Measurements from ENCODE around the gene FBXL17. TPM values are rescaled to one million over a fixed set of nuclear protein-coding genes. Genes with fewer than 3 reads are reported as not detected.

FBXL17 gene
- total RNA-seq, 1 donor from 2014 or later, result 27.3 TPM

- intact Hi-C loops (cut with DNase I), result no loop called here
- no peak for DNase-seq (ENCODE audit: low spot score)
Observed at GRCh38 chr5:107861565-107861964, 520.3 kb downstream of the FBXL17 start.

GRCh38 chr5:107860044-107860443, 521.9 kb downstream of the FBXL17 start:
- DNase-seq (ENCODE audit: low spot score), result no peak
- intact Hi-C loops (cut with DNase I), result no loop called here

- intact Hi-C loops (cut with DNase I), result no loop called here
- DNase-seq (ENCODE audit: low spot score), result no peak
Observed at GRCh38 chr5:107858788-107859187, 523.1 kb downstream of the FBXL17 start.

GRCh38 chr5:107858324-107858723, 523.6 kb downstream of the FBXL17 start:
- DNase-seq (ENCODE audit: low spot score), result no peak
- intact Hi-C loops (cut with DNase I), result no loop called here

GRCh38 chr5:107857785-107858184, 524.1 kb downstream of the FBXL17 start:
- DNase-seq (ENCODE audit: low spot score), result no peak
- intact Hi-C loops (cut with DNase I), result no loop called here

GRCh38 chr5:107855171-107855570, 526.7 kb downstream of the FBXL17 start:
- no peak for DNase-seq (ENCODE audit: low spot score)
- intact Hi-C loops (cut with DNase I), result no loop called here

- intact Hi-C loops (cut with DNase I), result no loop called here
- DNase-seq (ENCODE audit: low spot score), result no peak
Observed at GRCh38 chr5:107853696-107854095, 528.2 kb downstream of the FBXL17 start.

- no peak for DNase-seq (ENCODE audit: low spot score)
- intact Hi-C loops (cut with DNase I), result no loop called here
Observed at GRCh38 chr5:107853031-107853430, 528.9 kb downstream of the FBXL17 start.

GRCh38 chr5:107849118-107849517, 532.8 kb downstream of the FBXL17 start:
- no peak for DNase-seq (ENCODE audit: low spot score)
- intact Hi-C loops (cut with DNase I), result no loop called here

GRCh38 chr5:107840592-107840991, 541.3 kb downstream of the FBXL17 start:
- no peak for DNase-seq (ENCODE audit: low spot score)
- intact Hi-C loops (cut with DNase I), result no loop called here

- intact Hi-C loops (cut with DNase I), result no loop called here
- DNase-seq (ENCODE audit: low spot score), result no peak
Observed at GRCh38 chr5:107840161-107840560, 541.7 kb downstream of the FBXL17 start.

GRCh38 chr5:107835096-107835495, 546.8 kb downstream of the FBXL17 start:
- no peak for DNase-seq (ENCODE audit: low spot score)
- intact Hi-C loops (cut with DNase I), result no loop called here

- DNase-seq (ENCODE audit: low spot score), result no peak
- intact Hi-C loops (cut with DNase I), result no loop called here
Observed at GRCh38 chr5:107832746-107833145, 549.2 kb downstream of the FBXL17 start.

GRCh38 chr5:107831612-107832395, 550.1 kb downstream of the FBXL17 start:
- intact Hi-C loops (cut with DNase I), result no loop called here
- DNase-seq (ENCODE audit: low spot score), result no peak

GRCh38 chr5:107830750-107831149, 551.1 kb downstream of the FBXL17 start:
- DNase-seq (ENCODE audit: low spot score), result no peak
- intact Hi-C loops (cut with DNase I), result no loop called here

- intact Hi-C loops (cut with DNase I), result no loop called here
- DNase-seq (ENCODE audit: low spot score), result no peak
Observed at GRCh38 chr5:107826311-107827000, 555.4 kb downstream of the FBXL17 start.

GRCh38 chr5:107824821-107825220, 557.1 kb downstream of the FBXL17 start:
- no peak for DNase-seq (ENCODE audit: low spot score)
- intact Hi-C loops (cut with DNase I), result no loop called here

GRCh38 chr5:107821288-107821687, 560.6 kb downstream of the FBXL17 start:
- DNase-seq (ENCODE audit: low spot score), result no peak
- intact Hi-C loops (cut with DNase I), result no loop called here

- DNase-seq (ENCODE audit: low spot score), result no peak
- intact Hi-C loops (cut with DNase I), result no loop called here
Observed at GRCh38 chr5:107820429-107820828, 561.5 kb downstream of the FBXL17 start.

GRCh38 chr5:107817951-107818350, 563.9 kb downstream of the FBXL17 start:
- intact Hi-C loops (cut with DNase I), result no loop called here
- no peak for DNase-seq (ENCODE audit: low spot score)

- intact Hi-C loops (cut with DNase I), result no loop called here
Observed at GRCh38 chr5:107817436-107817835, 564.5 kb downstream of the FBXL17 start.

More at GRCh38 chr5:107817436-107817835, 564.5 kb downstream of the FBXL17 start:
- DNase-seq (ENCODE audit: low spot score), result no peak
